H9 (cell line): ENCODE data around the gene SH3BP2. TPM values are rescaled to one million over a fixed set of nuclear protein-coding genes. Genes with fewer than 3 reads are reported as not detected.

Experiments
- DNase-seq: peaks from one replicate; pipeline ENCODE4 v3.0.0-alpha.2; 2017
- H2AFZ ChIP-seq: one replicate; pipeline ENCODE4 v1.6.1; 2013; ENCODE audit warnings: mild to moderate bottlenecking, low read length, control low read depth, moderate library complexity
- H2AK5ac ChIP-seq: 2 replicates; pipeline ENCODE4 v1.6.1; 2013; ENCODE audit warnings: low read length, control low read depth, mixed read lengths; ENCODE audit not compliant: insufficient read length
- H2BK120ac ChIP-seq: one replicate; pipeline ENCODE4 v1.6.1; 2013; ENCODE audit warnings: low read depth, mild to moderate bottlenecking, low read length, control low read depth, inconsistent platforms; ENCODE audit not compliant: poor library complexity, severe bottlenecking
- H2BK12ac ChIP-seq: 2 replicates; pipeline ENCODE4 v1.6.1; 2013; ENCODE audit warnings: low read length, control low read depth, mixed read lengths, low read depth; ENCODE audit not compliant: insufficient read length
- H2BK15ac ChIP-seq: 2 replicates; pipeline ENCODE4 v1.6.1; 2013; ENCODE audit warnings: low read depth, low read length, control low read depth
- H2BK20ac ChIP-seq: one replicate; pipeline ENCODE4 v1.6.1; 2013; ENCODE audit warnings: low read depth, mild to moderate bottlenecking, low read length, control low read depth, inconsistent platforms; ENCODE audit not compliant: poor library complexity, severe bottlenecking
- H2BK5ac ChIP-seq: 2 replicates; pipeline ENCODE4 v1.6.1; 2013; ENCODE audit warnings: low read length, control low read depth, mixed read lengths; ENCODE audit not compliant: insufficient read length
- H3K14ac ChIP-seq: 2 replicates; pipeline ENCODE4 v1.6.1; 2013; ENCODE audit warnings: low read length, control low read depth; ENCODE audit not compliant: insufficient read depth
- H3K18ac ChIP-seq: 2 replicates; pipeline ENCODE4 v1.6.1; 2013; ENCODE audit warnings: low read depth, mild to moderate bottlenecking, mixed read lengths, low read length, control low read depth; ENCODE audit not compliant: insufficient read length
- H3K23ac ChIP-seq: 2 replicates; pipeline ENCODE4 v1.6.1; 2013; ENCODE audit warnings: low read length, control low read depth, mixed read lengths, low read depth; ENCODE audit not compliant: insufficient read length
- H3K23me2 ChIP-seq: 2 replicates; pipeline ENCODE4 v1.6.1; 2013; ENCODE audit warnings: low read depth, mild to moderate bottlenecking, mixed read lengths, low read length, control low read depth; ENCODE audit not compliant: insufficient read length, poor library complexity, severe bottlenecking
- H3K27ac ChIP-seq: 2 replicates; pipeline ENCODE4 v1.5.1; 2013; ENCODE audit warnings: low read length, control low read depth, mixed read lengths, low read depth; ENCODE audit not compliant: insufficient read length
- H3K27me3 ChIP-seq: 2 replicates; pipeline ENCODE4 v1.6.1; 2013; ENCODE audit warnings: low read length, control low read depth, inconsistent platforms; ENCODE audit not compliant: insufficient read depth
- H3K4ac ChIP-seq: 2 replicates; pipeline ENCODE4 v1.6.1; 2013; ENCODE audit warnings: low read depth, mild to moderate bottlenecking, control low read depth, inconsistent platforms, low read length, moderate library complexity
- H3K4me1 ChIP-seq: 2 replicates; pipeline ENCODE4 v1.6.1; 2013; ENCODE audit warnings: low read length, control low read depth, inconsistent platforms; ENCODE audit not compliant: insufficient read depth
- H3K4me2 ChIP-seq: 2 replicates; pipeline ENCODE4 v1.6.1; 2013; ENCODE audit warnings: low read length, control low read depth, mixed read lengths; ENCODE audit not compliant: insufficient read length, insufficient read depth
- H3K56ac ChIP-seq: 2 replicates; pipeline ENCODE4 v1.6.1; 2013; ENCODE audit warnings: low read depth, mild to moderate bottlenecking, mixed read lengths, low read length, control low read depth; ENCODE audit not compliant: insufficient read length
- H3K79me1 ChIP-seq: 2 replicates; pipeline ENCODE4 v1.6.1; 2013; ENCODE audit warnings: low read depth, mild to moderate bottlenecking, moderate library complexity, low read length, control low read depth, inconsistent platforms; ENCODE audit not compliant: insufficient read depth, poor library complexity, severe bottlenecking
- H3K79me2 ChIP-seq: 2 replicates; pipeline ENCODE4 v1.6.1; 2013; ENCODE audit warnings: low read length, control low read depth, inconsistent platforms; ENCODE audit not compliant: insufficient read depth
- H3K9ac ChIP-seq: 2 replicates; pipeline ENCODE4 v1.6.1; 2013; ENCODE audit warnings: low read length, control low read depth, mixed read lengths; ENCODE audit not compliant: insufficient read length; ENCODE audit errors: extremely low read depth
- H3K9me3 ChIP-seq: one replicate; pipeline ENCODE4 v1.6.1; 2013; ENCODE audit warnings: low read depth, low read length, inconsistent platforms; ENCODE audit not compliant: control insufficient read depth
- H3T11ph ChIP-seq: one replicate; pipeline ENCODE4 v1.6.1; 2013; ENCODE audit warnings: mild to moderate bottlenecking, low read length, control low read depth, inconsistent platforms
- H4K20me1 ChIP-seq: one replicate; pipeline ENCODE4 v1.6.1; 2013; ENCODE audit not compliant: control insufficient read depth, insufficient read length, insufficient read depth
- H4K5ac ChIP-seq: 2 replicates; pipeline ENCODE4 v1.6.1; 2013; ENCODE audit warnings: low read depth, mild to moderate bottlenecking, mixed read lengths, low read length, control low read depth; ENCODE audit not compliant: insufficient read length
- H4K8ac ChIP-seq: replicated peaks from 2 replicates; pipeline ENCODE4 v1.6.1; 2013; ENCODE audit warnings: low read length, control low read depth, mixed read lengths, low read depth; ENCODE audit not compliant: insufficient read length
- H4K91ac ChIP-seq: 2 replicates; pipeline ENCODE4 v1.6.1; 2013; ENCODE audit warnings: low read depth, mild to moderate bottlenecking, moderate library complexity, mixed read lengths, low read length, control low read depth; ENCODE audit not compliant: insufficient read length
- H3K27ac Mint-ChIP-seq, 3 experiments: 2 replicates in 2 of 3; 3 replicates in 1 of 3; pipeline ENCODE4 v1.8.0; 2020 to 2021; ENCODE audit warnings: mixed read lengths in 3 of 3, mild to moderate bottlenecking in 1 of 3, moderate library complexity in 1 of 3
- H3K27me3 Mint-ChIP-seq: 2 replicates; pipeline ENCODE4 v1.8.0; 2021; ENCODE audit warnings: low read depth, mild to moderate bottlenecking, moderate library complexity, mixed read lengths
- H3K36me3 Mint-ChIP-seq, 3 experiments: 2 replicates in 2 of 3; 3 replicates in 1 of 3; pipeline ENCODE4 v1.8.0; 2020 to 2021; ENCODE audit warnings: low read depth in 3 of 3, mixed read lengths in 3 of 3; ENCODE audit not compliant: insufficient read depth in 1 of 3
- H3K4me1 Mint-ChIP-seq, 2 experiments: 2 replicates each; pipeline ENCODE4 v1.8.0; 2020; ENCODE audit warnings: mixed read lengths in 2 of 2
- H3K4me3 Mint-ChIP-seq, 2 experiments: 2 replicates in 1 of 2; 3 replicates in 1 of 2; pipeline ENCODE4 v1.8.0; 2020 to 2021; ENCODE audit warnings: mild to moderate bottlenecking in 2 of 2, mixed read lengths in 2 of 2, moderate library complexity in 1 of 2
- H3K9me3 Mint-ChIP-seq, 2 experiments: 2 replicates in 1 of 2; 3 replicates in 1 of 2; pipeline ENCODE4 v1.8.0; 2020; ENCODE audit warnings: mild to moderate bottlenecking in 2 of 2, mixed read lengths in 2 of 2, moderate library complexity in 1 of 2
- WGBS: extraction: QIAGEN DNeasy Blood & Tissue Kit; methylation state at CpG from one replicate; pipeline ENCODE4 v1.1.7; 2013; ENCODE audit warnings: missing lambda C conversion rate, low lambda C conversion rate, mixed read lengths; ENCODE audit not compliant: insufficient read length; ENCODE audit errors: extremely low coverage; 5-methylcytosine and 5-hydroxymethylcytosine counted together
- total RNA-seq: library from RNA; stranded (reverse); gene quantifications from 2 replicates; pipeline ENCODE4 v1.2.1, GENCODE V29; 2021
- TF ChIP-seq, protein P1 (sequence below): fragments of 200-600 bp; sonication (generic); conservative IDR thresholded peaks from 3 replicates; pipeline ENCODE4 v1.8.0; 2021; ENCODE audit warnings: antibody characterized with exemption, mild to moderate bottlenecking

The SH3BP2 gene
- total RNA-seq, 1 experiment from 2014 or later, result 37.6 TPM

DNA sequence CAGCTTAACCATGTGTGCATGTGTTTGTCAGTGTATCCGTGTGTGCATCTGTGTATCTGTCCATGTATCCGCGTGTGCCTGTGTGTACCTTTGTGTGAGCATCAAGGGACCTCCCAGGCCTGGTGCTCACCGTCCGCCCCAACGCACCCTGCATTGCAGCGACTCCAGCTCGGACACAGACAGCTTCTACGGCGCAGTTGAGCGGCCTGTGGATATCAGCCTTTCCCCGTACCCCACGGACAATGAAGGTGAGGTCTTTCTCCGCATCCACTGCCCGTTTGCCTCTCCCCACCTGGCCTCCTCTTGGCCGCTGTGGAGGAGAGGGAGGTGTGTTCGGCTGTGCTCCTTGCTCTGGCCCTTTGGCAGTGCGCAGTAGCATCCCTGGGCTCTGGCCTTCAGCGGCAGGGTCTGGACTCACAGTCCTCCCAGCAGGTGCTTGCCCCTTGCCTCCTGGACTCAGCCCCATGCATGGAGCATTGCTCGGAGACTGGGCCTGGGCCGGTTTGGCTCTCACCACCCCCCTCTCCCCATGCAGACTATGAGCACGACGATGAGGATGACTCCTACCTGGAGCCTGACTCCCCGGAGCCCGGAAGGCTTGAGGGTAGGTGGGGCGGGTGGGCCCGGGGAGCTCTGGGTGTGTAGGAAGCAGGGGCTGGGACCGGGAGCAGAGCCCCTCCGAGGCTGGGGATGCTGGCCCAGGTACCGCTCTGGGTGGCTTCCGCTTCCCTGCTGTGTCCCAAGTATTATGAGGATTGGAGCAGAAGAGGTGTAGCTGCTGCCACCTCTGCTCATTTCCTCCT, 34.4 kb downstream of the SH3BP2 start:
- Histone ChIP-seq H3K4me2 (no peak overlapping the region), H3K23ac (no peak overlapping the region), H3K4ac (no peak overlapping the region), H3K27me3 (no peaks in the 10 kb centered on the region), H3K56ac (no peak overlapping the region), H2BK20ac (no peak overlapping the region), H3K79me1 (no peaks in the 10 kb centered on the region), H3K18ac (no peak overlapping the region), H3K9ac (no peak overlapping the region), H3K14ac (no peak overlapping the region), H3K9me3 (no peaks in the 10 kb centered on the region), H4K8ac (no peak overlapping the region), H3T11ph (no peak overlapping the region), H2BK12ac (no peak overlapping the region), H3K27ac (no peak overlapping the region), H2AFZ (no peak overlapping the region), H4K5ac (no peak overlapping the region), H2BK5ac (no peak overlapping the region), H2AK5ac (no peak overlapping the region), H2BK120ac (no peak overlapping the region), H4K20me1 (peaks cover 6% of the 10 kb centered on the region), H3K79me2 (no peaks in the 10 kb centered on the region), H3K23me2 (no peaks in the 10 kb centered on the region), H4K91ac (no peak overlapping the region), H2BK15ac (no peak overlapping the region), H3K4me1 (no peaks in the 10 kb centered on the region)
- no CpG with 5 or more reads among the region's 31 CpGs for WGBS
- H3K4me3 Mint-ChIP-seq, result no peak overlapping the region
- TF ChIP-seq, protein P1, sequence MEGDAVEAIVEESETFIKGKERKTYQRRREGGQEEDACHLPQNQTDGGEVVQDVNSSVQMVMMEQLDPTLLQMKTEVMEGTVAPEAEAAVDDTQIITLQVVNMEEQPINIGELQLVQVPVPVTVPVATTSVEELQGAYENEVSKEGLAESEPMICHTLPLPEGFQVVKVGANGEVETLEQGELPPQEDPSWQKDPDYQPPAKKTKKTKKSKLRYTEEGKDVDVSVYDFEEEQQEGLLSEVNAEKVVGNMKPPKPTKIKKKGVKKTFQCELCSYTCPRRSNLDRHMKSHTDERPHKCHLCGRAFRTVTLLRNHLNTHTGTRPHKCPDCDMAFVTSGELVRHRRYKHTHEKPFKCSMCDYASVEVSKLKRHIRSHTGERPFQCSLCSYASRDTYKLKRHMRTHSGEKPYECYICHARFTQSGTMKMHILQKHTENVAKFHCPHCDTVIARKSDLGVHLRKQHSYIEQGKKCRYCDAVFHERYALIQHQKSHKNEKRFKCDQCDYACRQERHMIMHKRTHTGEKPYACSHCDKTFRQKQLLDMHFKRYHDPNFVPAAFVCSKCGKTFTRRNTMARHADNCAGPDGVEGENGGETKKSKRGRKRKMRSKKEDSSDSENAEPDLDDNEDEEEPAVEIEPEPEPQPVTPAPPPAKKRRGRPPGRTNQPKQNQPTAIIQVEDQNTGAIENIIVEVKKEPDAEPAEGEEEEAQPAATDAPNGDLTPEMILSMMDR, result no peak
- peak overlapping the region in 1 of 3 experiments; percentile 56; a peak in 1 of 7 replicates for H3K27ac Mint-ChIP-seq
- H3K9me3 Mint-ChIP-seq, result no peaks in the 10 kb centered on the region; a peak in 2 of 5 replicates
- no peak for DNase-seq
- no peaks in the 10 kb centered on the region for H3K4me1 Mint-ChIP-seq
- no peaks in the 10 kb centered on the region for H3K27me3 Mint-ChIP-seq
- H3K36me3 Mint-ChIP-seq, result peaks cover 29 to 66% (median 49%) of the 10 kb centered on the region in 3 experiments; a peak in 6 of 7 replicates
